CD14-positive monocyte (primary cell): Measurements from ENCODE around the gene AURKA. TPM values are rescaled to one million over a fixed set of nuclear protein-coding genes. Genes with fewer than 3 reads are reported as not detected.

ENCODE experiments used
- DNase-seq, 3 donors: peaks; one replicate each; pipeline ENCODE4 v3.0.0-alpha.2; 2011 to 2022
- H2AFZ ChIP-seq: 2 replicates; pipeline ENCODE4 v1.6.0; 2012; ENCODE audit warnings: mild to moderate bottlenecking, low read depth, low read length, inconsistent platforms; ENCODE audit not compliant: insufficient read depth, poor library complexity, severe bottlenecking
- H3K27ac ChIP-seq, 2 donors: 1 replicate in 1 of 2; 2 replicates in 1 of 2; pipeline ENCODE4 v1.5.1; 2012 to 2013; ENCODE audit warnings: low read length in 2 of 2, control low read depth in 1 of 2, inconsistent platforms in 1 of 2, low read depth in 1 of 2, mild to moderate bottlenecking in 1 of 2
- H3K27me3 ChIP-seq, 2 donors: one replicate each; pipeline versions ENCODE4 v1.6.0 to v1.6.1; 2011 to 2013; ENCODE audit warnings: low read length in 2 of 2; ENCODE audit not compliant: control insufficient read depth in 2 of 2, insufficient read depth in 2 of 2
- H3K36me3 ChIP-seq, 2 donors: replicated peaks in 1 of 2; 1 replicate in 1 of 2; 2 replicates in 1 of 2; pipeline versions ENCODE4 v1.5.1 to v1.6.1; 2012 to 2013; ENCODE audit warnings: low read length in 2 of 2, control low read depth in 1 of 2, inconsistent platforms in 1 of 2, mild to moderate bottlenecking in 1 of 2; ENCODE audit not compliant: insufficient read depth in 2 of 2, control insufficient read depth in 1 of 2
- H3K4me1 ChIP-seq, 2 donors: 1 replicate in 1 of 2; 2 replicates in 1 of 2; pipeline versions ENCODE4 v1.5.1 to v1.6.1; 2012 to 2013; ENCODE audit warnings: low read length in 2 of 2, control low read depth in 1 of 2, inconsistent platforms in 1 of 2, mild to moderate bottlenecking in 1 of 2, moderate library complexity in 1 of 2; ENCODE audit not compliant: insufficient read depth in 2 of 2, control insufficient read depth in 1 of 2
- H3K4me2 ChIP-seq: replicated peaks from 2 replicates; pipeline ENCODE3; 2012; ENCODE audit warnings: low read length, moderate library complexity, mild to moderate bottlenecking; ENCODE audit not compliant: poor library complexity, severe bottlenecking; ENCODE audit errors: extremely low read depth
- H3K4me3 ChIP-seq, 3 experiments: fragments of 200-600 bp in 1 of 3; sonication (generic) in 1 of 3; replicated peaks in 1 of 3; 1 replicate in 2 of 3; 2 replicates in 1 of 3; pipeline ENCODE4 v1.5.1; 2011 to 2013; ENCODE audit warnings: low read length in 3 of 3, mild to moderate bottlenecking in 3 of 3, control low read depth in 2 of 3, low read depth in 2 of 3, inconsistent platforms in 1 of 3, moderate library complexity in 1 of 3
- H3K79me2 ChIP-seq: 2 replicates; pipeline ENCODE4 v1.6.0; 2012; ENCODE audit warnings: mild to moderate bottlenecking, control low read depth, inconsistent platforms, low read length, moderate library complexity; ENCODE audit not compliant: insufficient read depth
- H3K9ac ChIP-seq: 2 replicates; pipeline ENCODE4 v1.6.0; 2017; ENCODE audit warnings: low read length, mild to moderate bottlenecking; ENCODE audit not compliant: insufficient read depth, poor library complexity, severe bottlenecking
- H3K9me3 ChIP-seq, 2 donors: replicated peaks in 1 of 2; 1 replicate in 1 of 2; 2 replicates in 1 of 2; pipeline versions ENCODE4 v1.5.1 to v1.6.1; 2012 to 2013; ENCODE audit warnings: low read length in 2 of 2, control low read depth in 1 of 2; ENCODE audit not compliant: control insufficient read depth in 1 of 2, insufficient read depth in 1 of 2
- H4K20me1 ChIP-seq: 2 replicates; pipeline ENCODE4 v1.6.0; 2012; ENCODE audit warnings: mild to moderate bottlenecking, low read length, control low read depth, moderate library complexity; ENCODE audit not compliant: insufficient read depth
- H3K27ac Mint-ChIP-seq, 7 donors: one replicate each; pipeline ENCODE4 v1.8.0; 2020; ENCODE audit warnings: mild to moderate bottlenecking in 7 of 7, mixed read lengths in 7 of 7, moderate library complexity in 6 of 7, inconsistent platforms in 2 of 7
- H3K27me3 Mint-ChIP-seq, 3 donors: one replicate each; pipeline ENCODE4 v1.8.0; 2021 to 2022; ENCODE audit warnings: low read depth in 3 of 3, mild to moderate bottlenecking in 3 of 3, mixed read lengths in 3 of 3, moderate library complexity in 3 of 3, inconsistent platforms in 1 of 3
- H3K36me3 Mint-ChIP-seq, 2 donors: one replicate each; pipeline ENCODE4 v1.8.0; 2020; ENCODE audit warnings: mixed read lengths in 2 of 2, inconsistent platforms in 1 of 2, mild to moderate bottlenecking in 1 of 2
- H3K4me1 Mint-ChIP-seq: one replicate; pipeline ENCODE4 v1.8.0; 2020; ENCODE audit warnings: mild to moderate bottlenecking, mixed read lengths
- H3K4me3 Mint-ChIP-seq, 2 donors: one replicate each; pipeline ENCODE4 v1.8.0; 2020; ENCODE audit warnings: mild to moderate bottlenecking in 2 of 2, mixed read lengths in 2 of 2, moderate library complexity in 1 of 2
- H3K9me3 Mint-ChIP-seq, 7 donors: one replicate each; pipeline ENCODE4 v1.8.0; 2020 to 2022; ENCODE audit warnings: mixed read lengths in 7 of 7, mild to moderate bottlenecking in 6 of 7, moderate library complexity in 6 of 7, inconsistent platforms in 2 of 7
- CTCF ChIP-seq: fragments of 200-600 bp; IDR thresholded peaks from one replicate; pipeline ENCODE4 v1.8.0; 2022; ENCODE audit warnings: antibody characterized with exemption, mild to moderate bottlenecking
- WGBS: methylation state at CpG from one replicate; pipeline ENCODE4 v1.1.5; 2013; ENCODE audit warnings: missing lambda C conversion rate; ENCODE audit not compliant: insufficient coverage; 5-methylcytosine and 5-hydroxymethylcytosine counted together
- intact Hi-C, 2 donors: fragments of 100-400 bp; cut with micrococcal nuclease; formaldehyde crosslinking; loops; one replicate each; pipeline versions ENCODE4 v1.15.0 to v1.15.1; 2023
- polyA plus RNA-seq, 3 donors: library from polyadenylated mRNA; depleted of rRNA in 1 of 3; unstranded in 2 of 3; stranded (reverse) in 1 of 3; fragments of 300-500 nt in 2 of 3; fragments of >200 nt in 1 of 3; fragmentation: Illumina TruSeq in 2 of 3; gene quantifications; 1 replicate in 2 of 3; 2 replicates in 1 of 3; pipeline ENCODE4 v1.2.3, GENCODE V29; 2012 to 2021

Gene AURKA
- polyA plus RNA-seq, 3 donors = 1.4 to 1.7 (median 1.5) TPM

- no peak for TF ChIP-seq CTCF
- no peak for DNase-seq
- Mint-ChIP-seq H3K27ac (no peak overlapping the region), H3K27me3 (peaks cover 15 to 39% (median 19%) of the 10 kb centered on the region in 3 donors), H3K36me3 (peaks cover 32 to 48% of the 10 kb centered on the region in 2 donors), H3K4me3 (no peak overlapping the region), H3K4me1 (peaks cover 34% of the 10 kb centered on the region), H3K9me3 (peaks cover 0 to 2% (median 0%) of the 10 kb centered on the region in 7 donors)
- H3K4me3 ChIP-seq = no peak overlapping the region
- no peak overlapping the region for H3K4me2 ChIP-seq
- no peak overlapping the region for H3K9ac ChIP-seq
- peaks cover 4 to 23% of the 10 kb centered on the region in 2 donors for H3K36me3 ChIP-seq
- peaks cover 8% of the 10 kb centered on the region for H4K20me1 ChIP-seq
- peaks cover 3 to 6% of the 10 kb centered on the region in 2 donors for H3K27me3 ChIP-seq
- H3K27ac ChIP-seq = no peak overlapping the region
- H3K9me3 ChIP-seq = no peaks in the 10 kb centered on the region
- no peaks in the 10 kb centered on the region for H3K79me2 ChIP-seq
- WGBS = 100% methylated on average over 4 of the region's 4 CpGs
- peaks cover 10 to 14% of the 10 kb centered on the region in 2 donors for H3K4me1 ChIP-seq
- intact Hi-C loops = no loop called here
- H2AFZ ChIP-seq = no peak overlapping the region
Observed at GRCh38 chr20:56438284-56438683, 46.3 kb upstream of the AURKA start.

GRCh38 chr20:56437196-56437960 is 45.4 kb upstream of the AURKA start:
- Mint-ChIP-seq H3K9me3 (peaks cover 0 to 6% (median 2%) of the 10 kb centered on the region in 7 donors), H3K27ac (no peak overlapping the region), H3K36me3 (peaks cover 37 to 47% of the 10 kb centered on the region in 2 donors), H3K4me3 (peak overlapping the region in 1 of 2 donors; percentile 60), H3K4me1 (peaks cover 32% of the 10 kb centered on the region), H3K27me3 (peaks cover 22 to 48% (median 28%) of the 10 kb centered on the region in 3 donors)
- Histone ChIP-seq H2AFZ (no peak overlapping the region), H3K9ac (no peak overlapping the region), H3K4me2 (no peak overlapping the region), H3K27ac (no peak overlapping the region), H3K36me3 (peaks cover 4 to 23% of the 10 kb centered on the region in 2 donors), H3K9me3 (no peaks in the 10 kb centered on the region), H4K20me1 (peaks cover 14% of the 10 kb centered on the region), H3K4me3 (no peak overlapping the region), H3K27me3 (peaks cover 9 to 10% of the 10 kb centered on the region in 2 donors), H3K4me1 (peaks cover 12 to 14% of the 10 kb centered on the region in 2 donors), H3K79me2 (no peaks in the 10 kb centered on the region)
- 92% methylated on average over 14 of the region's 20 CpGs for WGBS
- intact Hi-C loops = no loop called here
- no peak for DNase-seq
- no peak for TF ChIP-seq CTCF
